A172 (cell line): ENCODE data around the gene PGM2. TPM values are rescaled to one million over a fixed set of nuclear protein-coding genes. Genes with fewer than 3 reads are reported as not detected.

Experiments
- DNase-seq: peaks from one replicate; pipeline ENCODE4 v3.0.0-alpha.2; 2015; ENCODE audit warnings: low spot score
- total RNA-seq: library from RNA; depleted of rRNA; stranded (reverse); fragments of >200 nt; shearing (Covaris generic); gene quantifications from 2 replicates; pipeline ENCODE4 v1.2.3, GENCODE V29; 2014

The PGM2 gene
- total RNA-seq, 1 experiment from 2014 or later = 51.4 TPM

DNA sequence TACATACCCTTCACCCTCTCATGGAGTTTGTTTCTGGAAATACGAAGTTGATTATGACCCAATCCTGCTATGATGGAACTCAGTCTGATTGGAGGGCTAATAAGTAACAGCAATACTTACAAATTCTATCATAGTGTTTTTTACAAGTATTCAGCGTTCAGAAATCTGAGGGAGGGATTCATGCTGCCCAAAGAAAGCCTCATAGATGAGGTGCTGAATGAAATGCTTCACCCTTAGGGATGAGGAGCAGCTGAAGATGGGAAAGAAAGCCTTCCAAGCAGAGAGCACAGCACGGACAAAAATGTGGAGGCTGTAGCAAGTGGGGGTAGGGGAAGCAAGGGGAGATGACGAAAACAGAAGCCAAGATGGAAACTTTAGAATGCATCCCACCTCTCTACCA, 36.5 kb downstream of the PGM2 start:
- DNase-seq = no peak

DNA sequence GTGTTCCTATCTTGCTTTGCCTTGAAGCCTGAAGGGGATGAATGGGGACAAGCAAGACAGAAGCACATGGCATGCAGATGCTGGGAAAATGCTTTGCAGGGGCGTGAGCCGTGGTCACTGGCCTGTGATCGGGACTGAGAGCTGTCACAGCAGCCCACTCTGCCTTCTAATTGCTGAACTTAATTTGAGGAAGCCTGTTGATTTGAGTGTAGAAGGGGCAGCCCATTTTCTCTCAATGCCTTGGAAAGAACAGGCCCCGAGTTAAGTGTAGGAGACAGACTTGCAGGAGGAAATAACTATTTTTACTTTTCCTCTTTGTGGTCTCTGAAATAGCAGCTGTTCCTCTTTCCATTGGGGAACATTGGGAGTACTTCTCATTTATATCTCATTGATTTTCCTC, 38.3 kb downstream of the PGM2 start:
- no peak for DNase-seq

DNA sequence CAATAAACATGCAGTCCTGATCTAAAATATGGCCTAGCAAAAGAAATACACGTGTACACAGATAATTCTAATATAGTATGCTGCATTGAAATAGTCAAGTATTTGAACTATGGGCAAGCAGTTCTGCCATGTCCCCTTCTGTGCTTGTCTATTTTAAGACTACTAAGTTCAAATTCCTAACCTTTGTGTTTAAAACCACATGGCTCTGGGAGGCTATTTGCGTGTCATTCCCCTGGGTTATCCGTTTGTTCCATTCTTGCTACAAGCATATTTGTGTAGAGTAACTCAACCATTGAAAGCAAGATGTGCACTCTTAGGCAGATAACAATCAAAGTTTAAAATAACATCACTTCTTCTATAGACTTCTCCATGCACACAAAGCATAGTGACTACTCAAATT, 39.0 kb downstream of the PGM2 start:
- no peak for DNase-seq

DNA sequence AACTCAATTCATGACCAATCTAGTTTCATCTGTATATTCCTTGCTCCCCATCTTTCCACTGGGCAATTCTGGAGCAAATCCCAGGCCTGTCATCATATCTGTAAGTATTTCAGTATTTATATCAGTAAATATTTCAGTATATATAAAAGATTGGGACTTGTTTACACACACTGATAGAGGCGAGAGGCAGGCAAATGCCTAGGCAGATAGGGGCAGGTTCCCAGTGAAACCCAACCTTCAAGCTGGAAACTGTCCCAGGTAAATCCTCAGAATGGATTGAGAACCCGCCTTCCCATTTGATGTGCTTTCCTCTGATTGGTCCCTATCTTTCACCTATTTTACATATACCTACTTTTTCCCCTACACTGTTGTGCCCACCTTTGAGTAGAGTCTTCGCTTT, 40.6 kb downstream of the PGM2 start:
- DNase-seq = no peak

DNA sequence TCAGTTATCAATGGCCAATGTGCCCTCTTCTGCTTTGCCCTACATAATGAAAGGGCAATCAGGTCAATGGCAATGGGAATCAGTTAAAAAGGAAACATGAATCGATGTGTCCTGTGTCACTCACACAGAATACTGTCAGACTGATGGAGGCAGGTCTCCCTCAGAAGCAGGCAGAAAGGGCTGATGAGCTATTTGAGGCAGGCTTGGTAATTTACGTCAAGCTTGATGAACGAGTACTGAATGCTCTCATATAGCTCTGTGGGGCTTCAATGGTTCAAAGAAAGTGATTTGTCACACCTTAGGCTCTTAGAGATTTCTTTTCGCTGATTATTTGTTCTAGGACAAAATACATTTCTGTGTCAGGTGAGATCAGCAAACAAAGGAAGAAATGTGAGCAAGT, 41.8 kb downstream of the PGM2 start:
- no peak for DNase-seq

DNA sequence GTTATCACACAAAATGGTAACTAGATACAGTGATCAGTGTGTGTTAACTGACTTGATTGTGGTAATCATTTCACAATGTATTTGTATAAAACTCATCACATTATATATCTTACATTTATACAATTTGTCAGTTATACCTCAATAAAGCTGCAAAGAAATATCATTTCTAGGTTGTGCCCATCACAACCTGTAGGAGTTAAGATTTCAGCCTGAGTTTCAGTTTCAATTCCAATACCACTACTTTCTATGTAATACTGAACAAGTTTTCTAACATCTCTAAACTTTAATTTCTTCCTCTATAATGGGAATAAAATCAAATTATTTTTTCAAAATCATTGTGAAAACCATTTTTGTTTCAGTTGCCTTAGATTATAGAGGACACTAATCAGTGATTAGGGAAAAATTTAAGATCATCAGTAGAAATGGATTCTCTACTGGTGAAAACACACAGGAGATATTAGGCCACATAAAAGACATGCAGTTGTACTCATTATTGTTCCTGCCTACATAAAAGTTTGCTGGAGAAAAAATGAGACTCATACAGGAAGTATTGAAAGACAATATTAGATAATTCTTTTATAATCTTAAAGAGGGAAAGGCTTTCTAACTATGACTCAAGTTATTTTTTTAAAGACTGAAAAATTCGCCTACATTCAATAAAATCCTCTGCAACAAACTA, 46.0 kb downstream of the PGM2 start:
- DNase-seq = no peak

DNA sequence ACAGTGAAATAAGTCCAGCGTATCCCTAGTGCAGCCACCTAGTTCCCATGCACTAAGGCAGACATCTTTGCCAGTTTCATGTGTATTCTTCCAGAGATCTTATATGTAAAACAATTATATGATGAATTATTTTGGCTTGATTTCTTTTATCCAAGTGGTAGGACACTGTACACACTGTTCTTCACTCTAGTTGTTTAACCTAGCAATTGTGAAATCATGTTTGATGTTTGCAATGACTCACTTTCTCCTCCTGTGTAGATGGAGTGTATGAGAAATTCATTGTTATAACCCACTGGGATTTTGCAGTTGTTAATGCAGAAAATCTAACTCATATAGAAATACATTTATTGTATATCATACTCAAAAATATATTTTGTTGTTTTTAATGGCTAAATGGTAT, 46.9 kb downstream of the PGM2 start:
- no peak for DNase-seq

DNA sequence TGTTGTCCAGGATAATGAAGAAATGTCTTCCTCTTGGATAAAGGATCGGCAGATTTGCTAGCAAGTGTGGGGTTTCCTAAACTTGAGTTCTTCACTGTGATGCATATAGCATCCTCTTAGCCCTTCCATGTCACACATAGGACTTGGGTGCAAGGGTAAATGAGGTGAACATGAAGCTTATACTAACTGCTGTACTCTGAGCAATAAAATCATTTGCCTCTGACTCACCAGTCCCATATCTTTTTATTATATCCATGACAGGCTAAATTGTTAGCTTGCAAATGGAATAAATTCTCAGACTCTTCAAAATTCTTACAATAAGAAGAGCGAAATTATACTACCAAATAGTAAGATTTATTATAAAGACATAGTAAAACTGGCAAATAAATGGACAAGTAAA, 49.7 kb downstream of the PGM2 start:
- no peak for DNase-seq

DNA sequence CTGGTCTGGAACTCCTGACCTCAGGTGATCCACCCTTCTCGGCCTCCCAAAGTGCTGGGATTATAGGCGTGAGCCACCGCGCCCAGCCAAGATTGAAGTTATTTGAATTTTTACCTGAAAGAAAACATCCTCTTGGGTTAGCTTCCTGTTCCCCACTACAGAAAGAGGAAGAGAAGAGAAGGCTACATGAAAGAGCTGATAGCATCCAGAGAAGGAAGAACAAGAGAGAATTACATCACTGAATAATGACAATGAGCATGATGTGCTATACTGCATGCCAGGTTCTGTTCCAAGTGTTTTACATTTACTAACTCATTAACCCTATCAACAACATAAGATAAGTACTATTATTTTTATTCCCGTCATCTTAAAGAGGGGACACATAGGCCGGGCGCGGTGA, 52.9 kb downstream of the PGM2 start:
- no peak for DNase-seq

DNA sequence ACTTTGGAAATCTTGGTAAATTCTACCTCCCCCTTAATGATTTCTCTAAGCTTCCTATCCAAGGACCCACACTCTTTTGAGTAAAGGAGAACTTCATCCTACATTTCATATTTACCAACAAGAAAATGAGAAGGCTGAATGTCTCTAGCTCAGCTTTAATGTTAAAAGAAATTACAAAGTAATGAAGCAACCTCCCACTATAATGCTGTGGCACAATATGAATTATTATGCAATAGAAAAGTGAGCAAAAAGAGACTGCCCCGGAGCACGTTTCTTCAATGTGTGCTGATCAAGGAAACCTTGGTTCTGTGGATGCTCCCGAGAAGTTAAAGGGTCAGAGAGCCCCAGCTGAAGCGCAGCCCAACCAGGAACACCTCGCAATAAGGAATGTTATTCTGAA, 55.3 kb downstream of the PGM2 start:
- no peak for DNase-seq

DNA sequence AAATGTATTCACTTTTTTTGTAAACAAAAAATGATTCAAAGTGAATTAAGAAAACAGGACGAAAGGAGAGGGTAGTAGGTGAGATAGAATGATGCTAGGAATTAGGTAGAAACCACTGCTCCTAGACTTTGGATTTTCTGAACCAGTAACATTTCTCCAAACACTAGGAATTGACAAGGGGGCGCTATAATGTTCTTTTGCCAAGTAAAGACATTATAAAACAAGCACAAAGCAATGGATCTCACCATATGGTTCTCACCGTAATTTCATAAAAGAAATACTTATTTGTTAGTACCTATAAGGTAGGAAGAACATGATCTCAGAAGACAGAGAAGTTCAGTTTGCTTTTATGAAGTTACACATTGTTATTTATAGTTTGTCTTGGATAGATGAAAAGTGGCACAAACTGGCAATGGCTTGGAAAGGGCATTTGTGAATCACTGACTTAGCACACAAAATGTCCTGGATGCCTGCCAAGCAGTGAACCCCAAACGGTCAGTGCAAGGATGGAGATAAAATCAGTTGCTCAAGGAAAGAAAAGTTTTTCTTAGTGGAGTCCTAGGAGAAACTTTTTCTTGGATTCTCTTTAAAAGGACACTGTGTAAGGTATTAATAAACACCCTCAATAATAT, 56.3 kb downstream of the PGM2 start:
- DNase-seq = peak; percentile 15

DNA sequence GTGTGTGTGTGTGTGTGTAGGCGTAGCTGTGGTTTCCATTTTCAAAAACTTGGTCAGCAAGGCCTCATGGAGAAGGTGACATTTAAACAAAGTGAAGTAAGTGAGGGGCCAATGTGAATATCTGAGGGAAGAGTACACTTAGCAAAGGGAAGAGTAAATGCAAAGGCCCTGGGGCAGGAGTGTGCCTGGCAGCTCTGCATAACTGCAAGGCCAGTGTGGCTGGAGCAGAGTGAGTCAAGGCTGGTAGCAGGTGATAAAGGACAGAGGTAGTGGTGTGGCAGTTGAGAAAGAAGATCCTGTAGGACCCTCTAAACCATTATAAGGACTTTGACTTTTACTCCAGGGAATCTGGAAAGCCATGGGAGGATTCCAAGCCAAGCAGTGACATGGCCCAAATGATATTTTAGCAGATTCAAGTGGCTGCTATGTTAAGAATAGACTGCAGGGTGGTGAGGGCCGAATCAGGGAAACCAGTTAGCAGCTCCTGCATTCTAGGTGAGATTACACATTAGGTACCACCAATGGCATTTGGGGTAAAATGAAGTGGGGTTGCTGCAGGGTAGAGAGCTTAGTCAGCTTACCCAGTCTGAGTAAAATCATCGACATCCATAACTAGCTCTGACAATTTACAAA, 58.5 kb downstream of the PGM2 start:
- DNase-seq = no peak

DNA sequence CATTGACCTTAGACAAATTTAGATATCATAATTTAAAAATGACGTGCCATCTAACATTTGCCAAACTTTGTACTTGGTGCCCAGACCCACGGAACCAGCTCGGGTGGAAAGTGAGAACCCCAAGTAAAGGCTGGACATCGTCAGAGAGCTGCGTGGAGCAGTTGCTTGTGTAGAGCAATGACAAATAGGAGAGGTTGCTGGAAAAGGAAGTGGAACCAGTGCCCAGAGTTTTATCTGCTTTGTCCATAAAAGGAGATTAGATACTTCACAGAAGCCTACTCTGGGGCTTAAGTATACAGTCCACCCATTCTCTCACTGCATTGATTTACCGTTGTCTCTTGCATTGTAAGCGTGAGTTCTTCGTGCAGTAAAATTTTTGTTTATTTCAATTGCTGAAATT, 59.0 kb downstream of the PGM2 start:
- DNase-seq = no peak

DNA sequence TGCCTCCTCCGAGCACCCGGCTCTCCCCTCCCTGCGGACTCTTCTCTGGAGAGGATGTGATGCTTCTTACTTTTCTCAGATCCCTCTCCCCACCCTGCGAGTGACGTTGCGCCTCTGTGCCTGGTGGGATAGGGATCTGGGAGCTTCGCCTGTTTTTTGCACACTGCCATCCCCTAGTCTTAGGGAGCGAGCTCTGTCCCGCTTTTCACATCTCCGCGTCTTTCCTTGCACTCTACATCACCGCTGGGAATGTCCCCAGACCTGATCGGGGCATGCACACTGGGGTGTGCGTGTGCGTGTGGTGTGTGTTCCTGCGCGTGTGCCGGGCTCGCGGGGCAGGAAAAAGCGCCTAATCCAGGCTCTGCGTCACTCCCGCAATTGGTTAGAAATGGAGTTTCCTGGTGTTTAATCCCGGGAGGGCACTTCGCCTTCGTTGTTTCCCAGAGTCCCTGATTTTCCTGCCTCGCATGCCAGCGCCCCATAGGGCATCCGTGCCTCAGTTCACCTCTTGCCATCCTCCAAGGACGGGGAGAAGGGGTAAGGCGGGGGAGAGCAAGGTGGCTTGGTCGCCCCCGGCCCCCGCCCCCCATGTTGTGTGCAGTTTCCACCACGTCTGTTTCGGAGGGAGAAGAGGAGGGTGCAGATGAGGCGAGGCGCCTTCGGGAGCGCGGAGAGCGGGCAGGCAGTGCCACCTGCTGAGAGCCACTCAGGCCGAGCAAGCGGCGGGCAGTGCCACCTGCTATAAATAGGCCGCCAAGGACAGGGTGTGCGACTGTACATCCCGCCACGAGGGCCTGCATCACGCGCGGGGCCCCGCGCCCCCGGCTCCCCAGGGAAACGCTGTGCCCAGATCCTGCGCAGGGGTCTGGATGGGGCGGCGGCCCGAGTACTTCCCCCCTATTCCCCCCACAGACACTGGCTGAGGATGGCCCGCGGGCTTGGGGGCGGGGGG, 63.6 kb downstream of the PGM2 start:
- DNase-seq = peak; percentile 15

DNA sequence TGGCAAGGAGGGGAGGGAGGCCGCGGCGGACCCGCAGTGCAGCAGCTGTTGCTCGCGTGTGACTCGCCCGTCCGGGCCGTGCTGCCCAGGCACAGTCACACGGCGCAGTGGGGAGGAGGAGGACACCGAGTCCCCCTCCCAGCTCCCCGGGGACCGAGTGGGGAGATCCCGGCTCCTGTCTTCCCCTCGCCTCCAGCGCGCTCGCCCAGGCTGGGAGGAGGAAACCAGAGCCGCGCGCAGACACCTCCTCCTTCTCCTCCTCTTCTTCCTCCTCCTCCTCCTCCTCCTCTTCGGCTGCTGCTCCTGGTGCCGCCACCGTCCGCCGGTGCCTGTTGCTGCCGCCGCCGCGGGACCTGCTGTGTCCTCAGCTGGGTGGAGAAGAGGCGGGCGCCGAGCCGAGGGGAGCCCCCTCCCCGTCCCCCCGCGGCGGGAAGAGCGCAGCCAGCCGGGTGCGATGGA, 64.3 kb downstream of the PGM2 start, which contains the start of gene TBC1D1:
TSS of gene TBC1D1 (plus strand) at position 284 of the 459 bp plus-strand sequence. CDS start 11,012 bp downstream, outside the sequence.
- peak; percentile 39 for DNase-seq

DNA sequence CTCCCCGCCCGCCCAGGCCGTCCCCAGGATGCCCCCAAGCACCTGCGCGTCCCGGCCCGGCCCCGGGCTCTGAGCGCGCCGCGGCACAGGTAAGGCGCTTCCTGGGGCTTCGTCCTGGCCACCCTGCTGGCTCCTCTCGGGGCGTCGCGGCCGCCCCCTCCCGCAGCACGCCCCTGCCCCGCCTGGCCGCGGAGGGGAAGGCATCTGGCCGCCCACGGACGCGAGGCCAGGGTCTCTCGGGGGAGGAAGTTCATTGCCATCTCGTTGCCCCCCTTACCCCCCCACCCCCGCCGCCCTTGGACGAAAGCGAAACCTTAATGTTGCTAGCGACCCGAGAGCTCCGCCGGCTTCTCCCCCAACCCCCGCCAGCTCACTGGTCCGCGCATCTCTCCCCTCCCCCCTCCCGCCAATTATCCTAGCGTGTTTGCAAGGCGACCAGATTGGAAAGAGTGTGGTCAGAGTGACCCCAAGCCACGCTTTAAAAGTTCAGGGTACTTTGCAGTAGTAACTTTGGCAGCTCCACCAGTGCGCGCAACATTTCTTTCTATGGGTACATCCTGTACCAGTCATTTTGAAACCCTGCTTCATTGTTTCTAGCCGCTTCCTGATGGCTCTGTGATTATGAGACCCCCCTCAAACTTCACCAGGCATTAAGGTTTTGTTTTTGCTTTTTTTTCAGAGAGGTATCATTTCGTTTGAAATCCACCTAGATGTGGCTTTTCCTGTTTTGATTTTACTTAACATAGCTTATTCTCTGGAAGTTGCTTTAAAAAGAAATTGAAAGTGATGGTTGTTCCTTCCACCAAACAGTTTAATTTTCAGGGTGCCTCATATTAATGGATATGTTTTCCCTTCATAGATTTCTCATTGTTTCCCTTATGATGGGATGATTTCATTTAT, 65.0 kb downstream of the PGM2 start:
- no peak for DNase-seq

DNA sequence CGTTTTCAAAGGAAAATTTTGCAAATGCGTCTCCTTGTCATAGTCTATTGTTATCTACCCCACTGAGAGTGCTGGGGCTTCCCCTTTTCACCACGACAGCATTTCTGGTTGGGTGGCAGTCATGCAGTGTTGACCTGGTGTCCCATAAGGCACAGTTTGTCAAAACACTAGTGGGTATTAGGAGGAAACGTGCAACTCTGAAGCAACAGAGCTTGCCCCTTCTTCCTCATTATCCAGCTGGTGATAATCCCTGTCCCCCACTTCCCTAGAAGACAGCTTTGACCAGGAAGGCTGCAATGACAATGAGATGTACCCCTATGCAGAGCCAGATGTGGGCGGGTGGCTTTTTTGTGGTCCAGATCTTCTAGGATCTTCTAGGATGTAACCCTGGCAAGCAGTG, 66.2 kb downstream of the PGM2 start:
- no peak for DNase-seq

DNA sequence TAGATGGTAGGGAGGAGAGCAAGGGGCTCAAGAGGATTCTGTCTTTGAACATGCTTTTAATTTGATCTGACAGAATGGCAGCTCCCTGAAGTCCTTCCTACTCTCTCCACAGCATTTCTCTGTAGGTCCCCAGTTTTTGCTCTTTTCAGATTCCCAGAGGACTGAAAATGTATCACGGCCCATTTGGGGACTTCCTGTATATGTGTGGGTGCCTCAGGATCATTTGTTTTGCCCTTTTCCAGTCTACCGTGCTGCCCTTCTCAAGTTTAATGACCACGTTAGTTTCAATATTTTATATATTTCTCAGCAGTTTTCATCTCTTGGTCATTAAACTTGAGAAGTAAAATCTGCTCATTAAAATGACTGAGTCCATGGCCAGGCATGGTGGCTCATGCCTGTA, 66.7 kb downstream of the PGM2 start:
- DNase-seq = no peak

DNA sequence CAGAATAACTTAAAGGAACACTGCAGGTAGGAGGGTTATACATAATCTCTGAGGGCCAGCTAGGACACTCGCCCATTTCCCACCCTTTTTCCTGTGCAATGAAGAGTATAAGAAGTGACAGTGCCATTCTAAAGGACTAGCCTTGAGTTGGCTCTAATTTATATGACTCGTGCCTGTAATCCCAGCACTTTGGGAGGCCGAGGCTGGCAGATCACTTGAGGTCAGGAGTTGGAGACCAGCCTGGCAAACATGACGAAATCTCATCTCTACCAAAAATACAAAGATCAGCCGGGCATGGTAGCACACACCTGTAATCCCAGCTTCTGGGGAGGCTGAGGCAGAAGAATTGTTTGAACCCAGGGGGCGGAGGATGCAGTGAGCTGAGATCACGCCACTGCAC, 68.8 kb downstream of the PGM2 start:
- DNase-seq = no peak

DNA sequence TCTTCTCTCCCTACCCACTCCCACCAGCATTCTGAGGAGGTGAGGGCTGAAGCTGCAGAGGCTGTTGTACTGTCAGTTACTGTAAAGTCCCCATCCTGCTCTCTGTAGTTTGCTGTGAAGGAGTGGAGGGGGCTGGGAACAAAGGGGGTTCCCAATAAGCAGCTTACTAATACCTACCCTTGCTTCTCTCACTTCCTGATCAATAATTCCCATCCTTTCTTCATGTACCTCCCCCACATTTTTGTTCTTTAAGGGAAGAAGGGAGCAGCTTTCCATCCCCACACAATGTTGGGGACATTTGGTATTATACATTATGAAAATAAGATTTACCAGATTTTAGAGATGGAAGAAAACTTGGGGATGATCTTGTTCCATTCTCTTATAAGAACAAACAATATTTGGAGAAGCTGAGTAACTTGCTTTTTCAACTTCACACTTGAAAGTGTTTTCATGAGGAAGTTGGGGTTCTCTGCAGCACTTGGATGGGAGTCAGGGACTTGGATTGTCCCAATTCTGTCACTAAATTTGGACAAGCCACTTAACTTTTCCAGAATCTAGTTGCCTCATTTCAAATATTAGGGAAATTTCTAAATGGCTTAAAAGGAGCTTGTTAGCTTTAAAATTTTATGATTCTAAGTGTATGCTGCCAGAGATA, 69.8 kb downstream of the PGM2 start:
- DNase-seq = no peak
